ENCODE data around the gene EPGN. TPM values are rescaled to one million over a fixed set of nuclear protein-coding genes. Genes with fewer than 3 reads are reported as not detected.

Gene EPGN
- polyA plus RNA-seq (2012; ENCODE audit: insufficient read depth, insufficient read length, low read depth) = not detected

- DNase-seq = no peak
- Histone ChIP-seq H3K4me3 (ENCODE audit: low read depth, low read length) (no peak within 1 kb of the TSS), H3K9me3 (no peaks in the 10 kb centered on the region), H3K36me3 (no peaks in the 10 kb centered on the region), H3K27me3 (no peaks in the 10 kb centered on the region), H3K4me1 (no peaks in the 10 kb centered on the region)
- TF ChIP-seq, protein P1, sequence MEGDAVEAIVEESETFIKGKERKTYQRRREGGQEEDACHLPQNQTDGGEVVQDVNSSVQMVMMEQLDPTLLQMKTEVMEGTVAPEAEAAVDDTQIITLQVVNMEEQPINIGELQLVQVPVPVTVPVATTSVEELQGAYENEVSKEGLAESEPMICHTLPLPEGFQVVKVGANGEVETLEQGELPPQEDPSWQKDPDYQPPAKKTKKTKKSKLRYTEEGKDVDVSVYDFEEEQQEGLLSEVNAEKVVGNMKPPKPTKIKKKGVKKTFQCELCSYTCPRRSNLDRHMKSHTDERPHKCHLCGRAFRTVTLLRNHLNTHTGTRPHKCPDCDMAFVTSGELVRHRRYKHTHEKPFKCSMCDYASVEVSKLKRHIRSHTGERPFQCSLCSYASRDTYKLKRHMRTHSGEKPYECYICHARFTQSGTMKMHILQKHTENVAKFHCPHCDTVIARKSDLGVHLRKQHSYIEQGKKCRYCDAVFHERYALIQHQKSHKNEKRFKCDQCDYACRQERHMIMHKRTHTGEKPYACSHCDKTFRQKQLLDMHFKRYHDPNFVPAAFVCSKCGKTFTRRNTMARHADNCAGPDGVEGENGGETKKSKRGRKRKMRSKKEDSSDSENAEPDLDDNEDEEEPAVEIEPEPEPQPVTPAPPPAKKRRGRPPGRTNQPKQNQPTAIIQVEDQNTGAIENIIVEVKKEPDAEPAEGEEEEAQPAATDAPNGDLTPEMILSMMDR (IDR thresholded peaks at IDR 0.05; ENCODE audit: low read depth, low read length) = no peak
These were observed at the start of gene EPGN for GRCh38 chr4:74308215-74308614. EPGN (plus strand) TSS chr4:74308470; CDS start chr4:74308534, 64 bp downstream.

GRCh38 chr4:74258963-74259362 lies 49.3 kb upstream of the EPGN start:
- TF ChIP-seq, protein P1 (IDR thresholded peaks at IDR 0.05; ENCODE audit: low read depth, low read length) = no peak
- H3K27me3 ChIP-seq = no peaks in the 10 kb centered on the region
- no peaks in the 10 kb centered on the region for H3K36me3 ChIP-seq
- DNase-seq = no peak
- no peaks in the 10 kb centered on the region for H3K9me3 ChIP-seq
- no peak overlapping the region for H3K4me3 ChIP-seq (ENCODE audit: low read depth, low read length)
- H3K4me1 ChIP-seq = no peaks in the 10 kb centered on the region

DNA sequence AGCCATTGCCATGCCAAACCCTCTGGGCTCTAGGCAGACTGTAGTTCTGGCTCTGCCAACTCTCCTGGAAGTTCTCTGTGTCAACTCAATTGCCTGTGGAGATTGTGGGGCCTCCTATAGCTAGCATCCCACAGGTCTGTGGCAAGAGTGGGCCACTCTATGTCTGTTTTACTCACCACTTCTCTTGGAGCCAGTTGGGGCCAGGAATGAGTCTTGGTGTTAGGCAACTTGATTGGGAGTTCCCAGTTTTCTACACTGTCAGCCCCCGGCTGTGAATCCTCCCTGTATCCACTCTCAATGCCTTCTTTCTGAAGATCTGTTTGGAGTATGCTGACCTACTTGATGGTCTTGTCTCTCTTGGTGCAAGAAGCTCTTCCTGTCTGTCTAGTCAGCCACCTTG lies 48.2 kb upstream of the EPGN start:
- TF ChIP-seq, protein P1 (IDR thresholded peaks at IDR 0.05; ENCODE audit: low read depth, low read length) = no peak
- Histone ChIP-seq H3K9me3 (no peaks in the 10 kb centered on the region), H3K4me1 (no peaks in the 10 kb centered on the region), H3K4me3 (ENCODE audit: low read depth, low read length) (no peak overlapping the region), H3K36me3 (no peaks in the 10 kb centered on the region), H3K27me3 (no peaks in the 10 kb centered on the region)
- no peak for DNase-seq

- Histone ChIP-seq H3K36me3 (no peaks in the 10 kb centered on the region), H3K4me3 (ENCODE audit: low read depth, low read length) (no peak overlapping the region), H3K9me3 (no peaks in the 10 kb centered on the region), H3K4me1 (no peaks in the 10 kb centered on the region), H3K27me3 (no peaks in the 10 kb centered on the region)
- no peak for DNase-seq
- TF ChIP-seq, protein P1 (IDR thresholded peaks at IDR 0.05; ENCODE audit: low read depth, low read length) = no peak
These were observed 45.7 kb upstream of the EPGN start for GRCh38 chr4:74262522-74262921.

DNA sequence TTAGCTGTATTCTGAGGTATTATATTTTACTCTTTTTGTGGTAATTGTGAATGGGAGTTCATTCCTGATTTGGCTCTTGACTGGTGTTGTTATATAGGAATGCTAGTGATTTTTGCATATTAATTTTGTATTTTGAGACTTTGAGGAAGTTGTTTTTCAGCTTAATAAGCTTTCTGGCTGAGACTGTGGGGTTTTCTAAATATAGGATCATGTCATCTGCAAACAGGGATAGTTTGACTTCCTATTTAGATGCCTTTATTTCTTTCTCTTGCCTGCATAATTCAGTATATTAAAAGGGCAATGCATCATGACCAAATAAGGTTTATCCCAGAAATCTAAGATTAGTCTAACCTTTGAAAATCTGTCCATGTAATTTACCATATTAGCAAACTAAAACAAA lies 44.7 kb upstream of the EPGN start:
- no peak for DNase-seq
- H3K4me3 ChIP-seq (ENCODE audit: low read depth, low read length) = no peak overlapping the region
- no peaks in the 10 kb centered on the region for H3K4me1 ChIP-seq
- H3K36me3 ChIP-seq = no peaks in the 10 kb centered on the region
- H3K27me3 ChIP-seq = no peaks in the 10 kb centered on the region
- no peaks in the 10 kb centered on the region for H3K9me3 ChIP-seq
- TF ChIP-seq, protein P1 (IDR thresholded peaks at IDR 0.05; ENCODE audit: low read depth, low read length) = no peak

DNA sequence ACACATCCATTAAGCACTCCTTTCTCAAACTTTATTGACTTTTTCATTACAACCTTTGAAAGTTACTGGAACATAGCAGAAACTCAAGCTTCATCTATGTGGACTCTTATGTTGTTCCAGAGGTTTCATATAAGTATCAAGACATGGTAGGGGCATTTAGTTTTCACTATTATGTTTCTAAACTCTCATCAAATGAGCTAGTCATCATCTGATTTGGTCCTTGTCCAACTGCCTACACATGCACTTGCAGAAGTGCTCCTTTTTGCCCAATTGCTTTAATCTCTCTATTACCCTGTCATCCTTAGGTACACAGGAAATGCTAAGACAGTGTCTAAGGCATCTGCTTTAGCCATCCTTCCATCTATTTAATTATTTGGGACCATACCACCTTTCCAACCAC lies 42.2 kb upstream of the EPGN start:
- Histone ChIP-seq H3K36me3 (no peaks in the 10 kb centered on the region), H3K27me3 (no peaks in the 10 kb centered on the region), H3K9me3 (no peaks in the 10 kb centered on the region), H3K4me3 (ENCODE audit: low read depth, low read length) (no peak overlapping the region), H3K4me1 (no peaks in the 10 kb centered on the region)
- TF ChIP-seq, protein P1 (IDR thresholded peaks at IDR 0.05; ENCODE audit: low read depth, low read length) = no peak
- DNase-seq = no peak
